ENCODE measurements around the gene FNDC3B.
A peak's percentile ranks its signal among the peaks of the same experiment; 100 is the strongest.

Gene FNDC3B

DNA sequence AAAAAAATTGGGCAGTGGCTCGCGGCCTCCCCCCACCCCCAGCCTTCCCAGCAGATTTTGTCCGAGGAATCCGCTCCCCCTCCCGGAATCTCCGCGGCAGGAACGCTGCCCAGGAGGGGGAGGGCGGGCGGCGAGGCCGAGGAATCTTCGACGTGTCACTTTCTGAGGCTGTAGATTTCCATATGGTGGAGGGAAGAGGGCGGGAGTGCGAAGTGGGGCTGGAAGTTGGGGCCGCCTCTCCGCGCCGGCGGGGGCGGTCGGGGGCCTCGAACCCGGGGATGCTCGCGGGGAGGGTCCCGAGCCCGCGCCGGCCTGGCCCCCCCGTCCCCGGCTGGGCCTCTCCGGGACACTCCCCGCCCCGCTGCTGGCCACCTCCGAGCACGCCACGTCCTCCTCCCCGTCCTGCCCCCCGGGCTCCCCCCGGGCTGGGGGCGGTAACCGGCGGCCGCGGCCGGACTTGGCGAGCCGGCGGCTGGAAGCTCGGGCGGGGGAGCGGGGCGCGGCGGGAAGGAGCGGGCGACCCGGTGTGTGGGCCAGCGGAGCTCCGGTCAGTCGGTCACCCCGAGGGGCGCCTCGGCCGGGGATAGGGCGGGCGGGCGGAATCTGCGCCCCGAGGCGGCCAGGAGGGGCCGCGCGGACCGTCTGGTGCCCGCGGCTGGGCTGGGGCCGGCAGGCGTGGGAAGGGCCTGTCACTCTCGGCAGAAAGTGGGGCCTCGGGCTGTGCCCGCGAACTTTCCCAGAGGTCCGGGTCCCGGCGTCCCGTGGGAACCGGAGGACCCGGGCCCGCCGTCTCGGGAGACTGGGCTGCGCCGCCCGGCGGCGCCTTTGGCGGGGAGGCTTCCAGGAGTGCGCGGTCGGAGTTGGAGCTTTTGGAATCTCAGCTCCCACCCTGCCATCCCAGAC is 951 bp downstream of the FNDC3B start (continued):
- TF ChIP-seq, protein P1, sequence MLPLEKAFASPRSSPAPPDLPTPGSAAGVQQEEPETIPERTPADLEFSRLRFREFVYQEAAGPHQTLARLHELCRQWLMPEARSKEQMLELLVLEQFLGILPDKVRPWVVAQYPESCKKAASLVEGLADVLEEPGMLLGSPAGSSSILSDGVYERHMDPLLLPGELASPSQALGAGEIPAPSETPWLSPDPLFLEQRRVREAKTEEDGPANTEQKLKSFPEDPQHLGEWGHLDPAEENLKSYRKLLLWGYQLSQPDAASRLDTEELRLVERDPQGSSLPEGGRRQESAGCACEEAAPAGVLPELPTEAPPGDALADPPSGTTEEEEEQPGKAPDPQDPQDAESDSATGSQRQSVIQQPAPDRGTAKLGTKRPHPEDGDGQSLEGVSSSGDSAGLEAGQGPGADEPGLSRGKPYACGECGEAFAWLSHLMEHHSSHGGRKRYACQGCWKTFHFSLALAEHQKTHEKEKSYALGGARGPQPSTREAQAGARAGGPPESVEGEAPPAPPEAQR (tag by site-specific recombination; IDR thresholded peaks at IDR 0.05), result no peak
- TF ChIP-seq GLI4 (tag by site-specific recombination; IDR thresholded peaks at IDR 0.05), result no peak
- no peak for TF ChIP-seq HOXC10 (CRISPR knock-in tag; IDR thresholded peaks at IDR 0.05)
- peak; percentile 20; the same call in 1 of the 2 replicates for TF ChIP-seq KLF8 (tag by site-specific recombination; IDR thresholded peaks at IDR 0.05)
- no peak for TF ChIP-seq ZNF596 (tag by site-specific recombination; IDR thresholded peaks at IDR 0.05)
- TF ChIP-seq ZFP37 (tag by site-specific recombination; IDR thresholded peaks at IDR 0.05), result no peak
- TF ChIP-seq ZNF571 (tag by site-specific recombination; IDR thresholded peaks at IDR 0.05), result no peak
- no peak for TF ChIP-seq ZNF184 (tag by site-specific recombination; IDR thresholded peaks at IDR 0.05)
- TF ChIP-seq, protein P2, sequence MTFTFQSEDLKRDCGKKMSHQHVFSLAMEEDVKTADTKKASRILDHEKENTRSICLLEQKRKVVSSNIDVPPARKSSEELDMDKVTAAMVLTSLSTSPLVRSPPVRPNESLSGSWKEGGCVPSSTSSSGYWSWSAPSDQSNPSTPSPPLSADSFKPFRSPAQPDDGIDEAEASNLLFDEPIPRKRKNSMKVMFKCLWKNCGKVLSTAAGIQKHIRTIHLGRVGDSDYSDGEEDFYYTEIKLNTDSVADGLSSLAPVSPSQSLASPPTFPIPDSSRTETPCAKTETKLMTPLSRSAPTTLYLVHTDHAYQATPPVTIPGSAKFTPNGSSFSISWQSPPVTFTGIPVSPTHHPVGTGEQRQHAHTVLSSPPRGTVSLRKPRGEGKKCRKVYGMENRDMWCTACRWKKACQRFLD (tag by site-specific recombination; IDR thresholded peaks at IDR 0.05), result no peak
- TF ChIP-seq TRIM28 (IDR thresholded peaks at IDR 0.05; ENCODE audit: borderline replicate concordance, low read length), result no peak
- TF ChIP-seq ZBTB1 (tag by site-specific recombination; IDR thresholded peaks at IDR 0.05), result no peak
- TF ChIP-seq ZNF785 (tag by site-specific recombination; IDR thresholded peaks at IDR 0.05), result no peak
- TF ChIP-seq, protein P3, sequence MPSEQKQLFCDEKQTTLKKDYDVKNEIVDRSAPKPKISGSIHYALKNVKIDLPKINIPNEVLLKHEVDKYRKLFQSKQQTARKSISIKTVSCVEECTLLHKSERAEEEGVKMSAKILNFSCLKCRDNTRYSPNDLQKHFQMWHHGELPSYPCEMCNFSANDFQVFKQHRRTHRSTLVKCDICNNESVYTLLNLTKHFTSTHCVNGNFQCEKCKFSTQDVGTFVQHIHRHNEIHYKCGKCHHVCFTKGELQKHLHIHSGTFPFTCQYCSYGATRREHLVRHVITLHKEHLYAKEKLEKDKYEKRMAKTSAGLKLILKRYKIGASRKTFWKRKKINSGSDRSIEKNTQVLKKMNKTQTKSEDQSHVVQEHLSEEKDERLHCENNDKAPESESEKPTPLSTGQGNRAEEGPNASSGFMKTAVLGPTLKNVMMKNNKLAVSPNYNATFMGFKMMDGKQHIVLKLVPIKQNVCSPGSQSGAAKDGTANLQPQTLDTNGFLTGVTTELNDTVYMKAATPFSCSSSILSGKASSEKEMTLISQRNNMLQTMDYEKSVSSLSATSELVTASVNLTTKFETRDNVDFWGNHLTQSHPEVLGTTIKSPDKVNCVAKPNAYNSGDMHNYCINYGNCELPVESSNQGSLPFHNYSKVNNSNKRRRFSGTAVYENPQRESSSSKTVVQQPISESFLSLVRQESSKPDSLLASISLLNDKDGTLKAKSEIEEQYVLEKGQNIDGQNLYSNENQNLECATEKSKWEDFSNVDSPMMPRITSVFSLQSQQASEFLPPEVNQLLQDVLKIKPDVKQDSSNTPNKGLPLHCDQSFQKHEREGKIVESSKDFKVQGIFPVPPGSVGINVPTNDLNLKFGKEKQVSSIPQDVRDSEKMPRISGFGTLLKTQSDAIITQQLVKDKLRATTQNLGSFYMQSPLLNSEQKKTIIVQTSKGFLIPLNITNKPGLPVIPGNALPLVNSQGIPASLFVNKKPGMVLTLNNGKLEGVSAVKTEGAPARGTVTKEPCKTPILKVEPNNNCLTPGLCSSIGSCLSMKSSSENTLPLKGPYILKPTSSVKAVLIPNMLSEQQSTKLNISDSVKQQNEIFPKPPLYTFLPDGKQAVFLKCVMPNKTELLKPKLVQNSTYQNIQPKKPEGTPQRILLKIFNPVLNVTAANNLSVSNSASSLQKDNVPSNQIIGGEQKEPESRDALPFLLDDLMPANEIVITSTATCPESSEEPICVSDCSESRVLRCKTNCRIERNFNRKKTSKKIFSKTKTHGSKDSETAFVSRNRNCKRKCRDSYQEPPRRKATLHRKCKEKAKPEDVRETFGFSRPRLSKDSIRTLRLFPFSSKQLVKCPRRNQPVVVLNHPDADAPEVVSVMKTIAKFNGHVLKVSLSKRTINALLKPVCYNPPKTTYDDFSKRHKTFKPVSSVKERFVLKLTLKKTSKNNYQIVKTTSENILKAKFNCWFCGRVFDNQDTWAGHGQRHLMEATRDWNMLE (tag by site-specific recombination; conservative IDR thresholded peaks at IDR 0.05; ENCODE audit: low read depth), result no peak
- TF ChIP-seq ZBTB44 (tag by site-specific recombination; IDR thresholded peaks at IDR 0.05), result no peak
- TF ChIP-seq ZNF121 (tag by site-specific recombination; IDR thresholded peaks at IDR 0.05), result no peak
- TF ChIP-seq, protein P4, sequence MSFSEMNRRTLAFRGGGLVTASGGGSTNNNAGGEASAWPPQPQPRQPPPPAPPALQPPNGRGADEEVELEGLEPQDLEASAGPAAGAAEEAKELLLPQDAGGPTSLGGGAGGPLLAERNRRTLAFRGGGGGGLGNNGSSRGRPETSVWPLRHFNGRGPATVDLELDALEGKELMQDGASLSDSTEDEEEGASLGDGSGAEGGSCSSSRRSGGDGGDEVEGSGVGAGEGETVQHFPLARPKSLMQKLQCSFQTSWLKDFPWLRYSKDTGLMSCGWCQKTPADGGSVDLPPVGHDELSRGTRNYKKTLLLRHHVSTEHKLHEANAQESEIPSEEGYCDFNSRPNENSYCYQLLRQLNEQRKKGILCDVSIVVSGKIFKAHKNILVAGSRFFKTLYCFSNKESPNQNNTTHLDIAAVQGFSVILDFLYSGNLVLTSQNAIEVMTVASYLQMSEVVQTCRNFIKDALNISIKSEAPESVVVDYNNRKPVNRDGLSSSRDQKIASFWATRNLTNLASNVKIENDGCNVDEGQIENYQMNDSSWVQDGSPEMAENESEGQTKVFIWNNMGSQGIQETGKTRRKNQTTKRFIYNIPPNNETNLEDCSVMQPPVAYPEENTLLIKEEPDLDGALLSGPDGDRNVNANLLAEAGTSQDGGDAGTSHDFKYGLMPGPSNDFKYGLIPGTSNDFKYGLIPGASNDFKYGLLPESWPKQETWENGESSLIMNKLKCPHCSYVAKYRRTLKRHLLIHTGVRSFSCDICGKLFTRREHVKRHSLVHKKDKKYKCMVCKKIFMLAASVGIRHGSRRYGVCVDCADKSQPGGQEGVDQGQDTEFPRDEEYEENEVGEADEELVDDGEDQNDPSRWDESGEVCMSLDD (tag by site-specific recombination; IDR thresholded peaks at IDR 0.05), result no peak
- no peak for TF ChIP-seq ZNF433 (tag by site-specific recombination; IDR thresholded peaks at IDR 0.05; ENCODE audit: low read depth)
- TF ChIP-seq ZNF701 (tag by site-specific recombination; IDR thresholded peaks at IDR 0.05), result no peak
- no peak for TF ChIP-seq ZNF791 (tag by site-specific recombination; IDR thresholded peaks at IDR 0.05)
- no peak for TF ChIP-seq ZNF654 (tag by site-specific recombination; IDR thresholded peaks at IDR 0.05; ENCODE audit: low read depth)
- TF ChIP-seq ZNF488 (tag by site-specific recombination; IDR thresholded peaks at IDR 0.05), result no peak
- TF ChIP-seq ZNF658 (tag by site-specific recombination; IDR thresholded peaks at IDR 0.05), result no peak
- 0 out of 2 replicates have a peak, but pooled peaks have one; percentile 42 for TF ChIP-seq PBX3 (CRISPR knock-in tag; IDR thresholded peaks at IDR 0.05)
- peak; percentile 48 for TF ChIP-seq SP2 (tag by site-specific recombination; IDR thresholded peaks at IDR 0.05)
- TF ChIP-seq ZNF837 (tag by site-specific recombination; IDR thresholded peaks at IDR 0.05), result no peak
- TF ChIP-seq ZNF747 (tag by site-specific recombination; IDR thresholded peaks at IDR 0.05), result no peak
